ENCODE measurements around the gene CLCNKA. TPM values are rescaled to one million over a fixed set of nuclear protein-coding genes. Genes with fewer than 3 reads are reported as not detected.

Gene CLCNKA
- polyA plus RNA-seq, 1 of the 3 experiments (the other 2 are of a cell fraction), result 0.03 TPM

DNA sequence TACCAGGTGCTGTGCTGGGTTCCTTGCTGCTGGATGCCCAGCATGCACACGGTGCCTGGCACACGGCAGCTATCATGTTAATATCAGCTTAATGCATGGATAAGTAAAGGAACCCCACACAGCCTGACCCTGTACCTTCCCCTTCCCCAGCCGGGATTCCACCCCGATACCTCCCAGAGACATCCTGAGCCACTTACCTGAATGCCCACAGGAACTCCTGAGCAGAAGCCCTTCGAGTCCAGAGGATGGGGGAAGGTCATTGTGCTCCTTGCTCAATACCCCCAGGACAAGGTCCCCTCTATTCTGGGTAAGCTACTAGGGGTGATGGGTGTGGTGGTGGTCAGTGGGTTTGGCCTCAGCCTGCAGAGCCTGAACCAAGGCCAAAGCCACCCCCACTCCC, 50.3 kb downstream of the CLCNKA start:
- H3F3A ChIP-seq (replicated peaks; ENCODE audit: insufficient read depth), result peaks cover 17% of the 10 kb centered on the region
- no peak for DNase-seq
- TF ChIP-seq RAD21 (IDR thresholded peaks at IDR 0.05; ENCODE audit: low read length), result no peak
- TF ChIP-seq RXRA (IDR thresholded peaks at IDR 0.05; ENCODE audit: borderline replicate concordance, low read depth), result no peak
- TF ChIP-seq TCF12 (IDR thresholded peaks at IDR 0.05), result no peak
- no peak for TF ChIP-seq MXI1 (IDR thresholded peaks at IDR 0.05; ENCODE audit: low read depth, low read length)
- TF ChIP-seq RCOR1 (IDR thresholded peaks at IDR 0.05; ENCODE audit: low read length), result no peak
- TF ChIP-seq, protein P1, sequence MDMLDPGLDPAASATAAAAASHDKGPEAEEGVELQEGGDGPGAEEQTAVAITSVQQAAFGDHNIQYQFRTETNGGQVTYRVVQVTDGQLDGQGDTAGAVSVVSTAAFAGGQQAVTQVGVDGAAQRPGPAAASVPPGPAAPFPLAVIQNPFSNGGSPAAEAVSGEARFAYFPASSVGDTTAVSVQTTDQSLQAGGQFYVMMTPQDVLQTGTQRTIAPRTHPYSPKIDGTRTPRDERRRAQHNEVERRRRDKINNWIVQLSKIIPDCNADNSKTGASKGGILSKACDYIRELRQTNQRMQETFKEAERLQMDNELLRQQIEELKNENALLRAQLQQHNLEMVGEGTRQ (IDR thresholded peaks at IDR 0.05; ENCODE audit: borderline replicate concordance, low read depth, low read length), result no peak
- TF ChIP-seq, protein P2, sequence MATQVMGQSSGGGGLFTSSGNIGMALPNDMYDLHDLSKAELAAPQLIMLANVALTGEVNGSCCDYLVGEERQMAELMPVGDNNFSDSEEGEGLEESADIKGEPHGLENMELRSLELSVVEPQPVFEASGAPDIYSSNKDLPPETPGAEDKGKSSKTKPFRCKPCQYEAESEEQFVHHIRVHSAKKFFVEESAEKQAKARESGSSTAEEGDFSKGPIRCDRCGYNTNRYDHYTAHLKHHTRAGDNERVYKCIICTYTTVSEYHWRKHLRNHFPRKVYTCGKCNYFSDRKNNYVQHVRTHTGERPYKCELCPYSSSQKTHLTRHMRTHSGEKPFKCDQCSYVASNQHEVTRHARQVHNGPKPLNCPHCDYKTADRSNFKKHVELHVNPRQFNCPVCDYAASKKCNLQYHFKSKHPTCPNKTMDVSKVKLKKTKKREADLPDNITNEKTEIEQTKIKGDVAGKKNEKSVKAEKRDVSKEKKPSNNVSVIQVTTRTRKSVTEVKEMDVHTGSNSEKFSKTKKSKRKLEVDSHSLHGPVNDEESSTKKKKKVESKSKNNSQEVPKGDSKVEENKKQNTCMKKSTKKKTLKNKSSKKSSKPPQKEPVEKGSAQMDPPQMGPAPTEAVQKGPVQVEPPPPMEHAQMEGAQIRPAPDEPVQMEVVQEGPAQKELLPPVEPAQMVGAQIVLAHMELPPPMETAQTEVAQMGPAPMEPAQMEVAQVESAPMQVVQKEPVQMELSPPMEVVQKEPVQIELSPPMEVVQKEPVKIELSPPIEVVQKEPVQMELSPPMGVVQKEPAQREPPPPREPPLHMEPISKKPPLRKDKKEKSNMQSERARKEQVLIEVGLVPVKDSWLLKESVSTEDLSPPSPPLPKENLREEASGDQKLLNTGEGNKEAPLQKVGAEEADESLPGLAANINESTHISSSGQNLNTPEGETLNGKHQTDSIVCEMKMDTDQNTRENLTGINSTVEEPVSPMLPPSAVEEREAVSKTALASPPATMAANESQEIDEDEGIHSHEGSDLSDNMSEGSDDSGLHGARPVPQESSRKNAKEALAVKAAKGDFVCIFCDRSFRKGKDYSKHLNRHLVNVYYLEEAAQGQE (IDR thresholded peaks at IDR 0.05; ENCODE audit: low read depth, low read length), result no peak
- TF ChIP-seq NRF1 (IDR thresholded peaks at IDR 0.05; ENCODE audit: low read depth, low read length), result no peak
- no peak for TF ChIP-seq CHD2 (IDR thresholded peaks at IDR 0.05; ENCODE audit: low read length, partially characterized antibody)
- TF ChIP-seq GABPA (IDR thresholded peaks at IDR 0.05; ENCODE audit: low read depth), result no peak
- TF ChIP-seq ELF1 (IDR thresholded peaks at IDR 0.05), result no peak
- H3K9ac ChIP-seq, result no peak overlapping the region
- 91% methylated on average over 5 of the region's 5 CpGs for WGBS (ENCODE audit: low lambda C conversion rate)
- H4K20me1 ChIP-seq (ENCODE audit: insufficient read depth), result no peaks in the 10 kb centered on the region
- no peak overlapping the region for H3K27ac ChIP-seq (ENCODE audit: low read depth in 2 of 2, low read length in 1 of 2)
- no peaks in the 10 kb centered on the region for H3K36me3 ChIP-seq (replicated peaks in 1 of 2; ENCODE audit: control insufficient read depth in 1 of 2, insufficient read depth in 2 of 2, low read length in 1 of 2)
- H3K79me2 ChIP-seq (ENCODE audit: insufficient read depth), result no peaks in the 10 kb centered on the region
- peaks cover 15 to 24% of the 10 kb centered on the region in 2 experiments; a peak in 3 of 4 replicates for H3K4me1 ChIP-seq (ENCODE audit: control insufficient read depth in 1 of 2, insufficient read depth in 2 of 2, low read depth in 1 of 2, low read length in 1 of 2)
- H2AFZ ChIP-seq (ENCODE audit: low read depth), result no peak overlapping the region
- no peaks in the 10 kb centered on the region for H3K27me3 ChIP-seq (ENCODE audit: insufficient read depth)
- no peaks in the 10 kb centered on the region for H3K9me2 ChIP-seq
- no peak overlapping the region for H3K4me3 ChIP-seq (ENCODE audit: low read depth in 2 of 2, low read length in 1 of 2)
- H3K9me3 ChIP-seq, result no peaks in the 10 kb centered on the region
- CTCF ChIA-PET, result interaction anchor here (1.0 to 12.3 kb wide), 7 partner anchors 8 to 176 kb away, joined by 4 to 513 read pairs (median 15); no protein-coding TSS in a partner anchor
- no peak overlapping the region for H3K4me2 ChIP-seq
- POLR2A ChIA-PET, result interaction anchor here (0.5 kb wide), 1 partner anchor 145 kb away, joined by 3 read pairs; no protein-coding TSS in a partner anchor

DNA sequence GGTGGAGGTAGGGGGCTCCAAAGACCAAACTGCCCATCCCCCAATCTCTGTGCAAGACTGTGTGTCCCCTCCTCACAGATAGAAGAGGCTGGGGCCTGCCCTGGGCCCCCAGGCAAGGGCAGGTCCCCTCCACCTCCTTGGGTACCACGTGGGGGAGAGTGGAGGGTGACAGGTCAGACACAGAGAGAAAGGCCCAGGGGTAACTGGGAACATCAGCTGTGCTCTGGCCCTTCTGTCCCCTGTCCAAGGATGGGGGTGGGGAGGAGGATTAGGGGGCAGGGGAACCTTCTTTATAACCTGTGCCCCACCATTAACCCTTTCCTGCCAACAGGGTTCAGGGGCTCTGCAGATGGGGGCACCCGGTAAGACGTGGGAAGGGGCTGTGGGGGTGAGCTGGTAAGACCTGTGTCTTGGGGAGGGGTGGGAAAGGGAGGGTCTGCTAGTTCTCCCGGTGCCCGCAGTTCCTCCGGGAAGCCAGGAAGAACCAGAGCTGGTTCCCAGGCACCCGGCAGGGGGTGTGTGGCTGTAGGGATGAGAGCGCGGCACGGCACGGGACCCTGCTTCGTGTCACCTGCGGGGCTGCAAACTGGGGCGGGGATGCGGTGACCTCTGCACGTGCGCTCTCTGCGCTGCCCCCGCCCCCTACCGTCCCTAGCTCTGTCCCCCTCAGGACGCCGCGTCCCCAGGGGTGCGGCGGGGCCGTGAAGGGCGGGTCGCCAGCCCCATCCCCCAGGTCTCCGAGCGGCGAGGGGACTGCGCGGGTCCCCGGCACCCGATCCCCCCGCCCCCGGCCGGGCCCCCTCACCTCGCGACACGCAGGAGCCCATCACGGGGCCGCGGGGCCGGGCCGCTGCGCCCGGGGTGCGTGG, 51.0 kb downstream of the CLCNKA start:
- ChIA-PET CTCF (interaction anchor here (0.5 to 12.3 kb wide), 42 partner anchors 8 to 490 kb away, joined by 3 to 513 read pairs (median 4); partner anchors contain the start of genes CLCNKB, EPHA2, NECAP2 and ZBTB17), POLR2A (no interaction called here)
- Histone ChIP-seq H2AFZ (ENCODE audit: low read depth) (peak overlapping the region; percentile 65; the same call in 1 of the 2 replicates), H4K20me1 (ENCODE audit: insufficient read depth) (no peaks in the 10 kb centered on the region), H3K9me2 (no peaks in the 10 kb centered on the region), H3K4me2 (peak overlapping the region; percentile 78), H3K27ac (ENCODE audit: low read depth in 2 of 2, low read length in 1 of 2) (no peak overlapping the region), H3F3A (replicated peaks; ENCODE audit: insufficient read depth) (peaks cover 25% of the 10 kb centered on the region), H3K79me2 (ENCODE audit: insufficient read depth) (no peaks in the 10 kb centered on the region), H3K4me1 (ENCODE audit: control insufficient read depth in 1 of 2, insufficient read depth in 2 of 2, low read depth in 1 of 2, low read length in 1 of 2) (peaks cover 15 to 22% of the 10 kb centered on the region in 2 experiments; a peak in 3 of 4 replicates), H3K36me3 (replicated peaks in 1 of 2; ENCODE audit: control insufficient read depth in 1 of 2, insufficient read depth in 2 of 2, low read length in 1 of 2) (no peaks in the 10 kb centered on the region), H3K27me3 (ENCODE audit: insufficient read depth) (no peaks in the 10 kb centered on the region), H3K9me3 (no peaks in the 10 kb centered on the region), H3K4me3 (ENCODE audit: low read depth in 2 of 2, low read length in 1 of 2) (peak overlapping the region; percentile 53 to 65), H3K9ac (no peak overlapping the region)
- WGBS (ENCODE audit: low lambda C conversion rate), result 31% methylated on average over 2 of the region's 49 CpGs
- peak; percentile 75 for DNase-seq
- TF ChIP-seq, protein P3, sequence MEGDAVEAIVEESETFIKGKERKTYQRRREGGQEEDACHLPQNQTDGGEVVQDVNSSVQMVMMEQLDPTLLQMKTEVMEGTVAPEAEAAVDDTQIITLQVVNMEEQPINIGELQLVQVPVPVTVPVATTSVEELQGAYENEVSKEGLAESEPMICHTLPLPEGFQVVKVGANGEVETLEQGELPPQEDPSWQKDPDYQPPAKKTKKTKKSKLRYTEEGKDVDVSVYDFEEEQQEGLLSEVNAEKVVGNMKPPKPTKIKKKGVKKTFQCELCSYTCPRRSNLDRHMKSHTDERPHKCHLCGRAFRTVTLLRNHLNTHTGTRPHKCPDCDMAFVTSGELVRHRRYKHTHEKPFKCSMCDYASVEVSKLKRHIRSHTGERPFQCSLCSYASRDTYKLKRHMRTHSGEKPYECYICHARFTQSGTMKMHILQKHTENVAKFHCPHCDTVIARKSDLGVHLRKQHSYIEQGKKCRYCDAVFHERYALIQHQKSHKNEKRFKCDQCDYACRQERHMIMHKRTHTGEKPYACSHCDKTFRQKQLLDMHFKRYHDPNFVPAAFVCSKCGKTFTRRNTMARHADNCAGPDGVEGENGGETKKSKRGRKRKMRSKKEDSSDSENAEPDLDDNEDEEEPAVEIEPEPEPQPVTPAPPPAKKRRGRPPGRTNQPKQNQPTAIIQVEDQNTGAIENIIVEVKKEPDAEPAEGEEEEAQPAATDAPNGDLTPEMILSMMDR (IDR thresholded peaks at IDR 0.05), result peak; percentile 31
- no peak for TF ChIP-seq FOXM1 (IDR thresholded peaks at IDR 0.05; ENCODE audit: low read depth)
